HepG2 (cell line): Measurements from ENCODE around the gene SLC1A2.

ENCODE experiments used
- HCFC1 ChIP-seq: fragments of 150-350 bp; IDR thresholded peaks from 2 replicates; pipeline ENCODE4 v1.6.1; 2014; ENCODE audit warnings: low read depth, low read length
- ZNF207 ChIP-seq: fragments of 450-650 bp; IDR thresholded peaks from 2 replicates; pipeline ENCODE4 v1.6.1; 2016; ENCODE audit warnings: antibody characterized with exemption, borderline replicate concordance

DNA sequence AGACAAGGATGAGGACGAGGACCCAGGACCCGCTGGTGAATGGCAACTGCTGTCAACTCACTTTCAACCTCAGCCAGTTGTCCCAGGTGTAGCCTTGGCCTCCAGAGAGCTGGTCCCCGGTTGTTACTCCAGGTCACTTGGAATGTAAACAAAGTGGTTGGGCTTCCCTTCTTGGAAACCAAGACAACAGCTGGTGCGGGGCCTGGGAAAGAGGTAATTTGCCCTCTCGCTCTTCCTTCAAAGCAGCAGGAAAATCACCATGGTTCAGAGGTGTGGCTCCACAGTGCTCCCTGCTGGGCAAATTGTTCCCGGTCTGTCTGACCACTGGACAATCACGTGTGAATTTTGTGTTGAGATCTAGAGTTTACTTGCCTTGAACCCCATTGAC, 15.0 kb downstream of the SLC1A2 start:
- TF ChIP-seq ZNF207 (no peak), HCFC1 (no peak)
